GM12878 (cell line): ENCODE results near the gene SBF2. TPM values are rescaled to one million over a fixed set of nuclear protein-coding genes. Genes with fewer than 3 reads are reported as not detected.

ENCODE experiments used
- ATAC-seq: fragments of 200-7000 bp; cut with Tn5 transposase; 3 replicates; pipeline ENCODE4 v1.9.1; 2020; ENCODE audit warnings: mild to moderate bottlenecking, moderate library complexity
- BruUV-seq: library from RNA; stranded (reverse); fragments of 400-500 nt; replicated peaks from 2 replicates; lab custom pipeline; 2021; lab: Mats Ljungman, UMichigan
- CTCF ChIA-PET: fragments of 300-600 bp; sonication (Branson Sonifier 250); formaldehyde crosslinking; extraction: SDS; loops from one replicate; lab custom pipeline; 2021; ENCODE audit warnings: inconsistent platforms; lab: Yijun Ruan, JAX
- POLR2A ChIA-PET: fragments of 350-600 bp; formaldehyde crosslinking; extraction: SDS; loops from one replicate; lab custom pipeline; 2021; ENCODE audit warnings: inconsistent platforms; lab: Charles Lee
- RAD21 ChIA-PET: fragments of 300-600 bp; sonication (Branson Sonifier 250); formaldehyde crosslinking; loops from one replicate; lab custom pipeline; 2023; ENCODE audit warnings: antibody characterized with exemption; ENCODE audit not compliant: unreplicated experiment; lab: Charles Lee
- SMC1A ChIA-PET: fragments of 300-600 bp; sonication (Branson Sonifier 250); formaldehyde crosslinking; loops from one replicate; lab custom pipeline; 2023; ENCODE audit not compliant: unreplicated experiment, uncharacterized antibody; lab: Charles Lee
- DNase-seq: peaks from one replicate; pipeline ENCODE4 v3.0.0-alpha.2; 2011; ENCODE audit warnings: low read depth, low spot score
- FAIRE-seq: peaks from 3 replicates; lab custom pipeline; 2011; peaks lifted over from hg19 to GRCh38; lab: Jason Lieb, UNC
- H2AFZ ChIP-seq: 2 replicates; pipeline ENCODE4 v1.6.0; 2011; ENCODE audit warnings: low read depth, low read length, control low read depth; ENCODE audit not compliant: control insufficient read depth
- H3K27ac ChIP-seq: 2 replicates; pipeline ENCODE4 v1.5.1; 2011; ENCODE audit warnings: control low read depth; ENCODE audit not compliant: control insufficient read depth, insufficient read depth
- H3K27me3 ChIP-seq, 2 experiments: replicated peaks in 1 of 2; 2 replicates each; pipeline versions ENCODE4 v1.6.0 to v1.6.1; 2011; ENCODE audit warnings: low read length in 1 of 2; ENCODE audit not compliant: control insufficient read depth in 2 of 2, insufficient read depth in 2 of 2
- H3K36me3 ChIP-seq, 2 experiments: 2 replicates each; pipeline ENCODE4 v1.5.1; 2011; ENCODE audit warnings: low read length in 1 of 2; ENCODE audit not compliant: control insufficient read depth in 2 of 2, insufficient read depth in 2 of 2
- H3K4me1 ChIP-seq: 2 replicates; pipeline ENCODE4 v1.6.1; 2011; ENCODE audit warnings: mild to moderate bottlenecking, low read length, moderate library complexity, mixed read lengths; ENCODE audit not compliant: control insufficient read depth, insufficient read depth
- H3K4me2 ChIP-seq: 2 replicates; pipeline ENCODE4 v1.6.0; 2011; ENCODE audit warnings: control low read depth; ENCODE audit not compliant: control insufficient read depth, insufficient read depth
- H3K4me3 ChIP-seq: fragments of 200-600 bp; sonication (generic); 2 replicates; pipeline ENCODE4 v1.5.1; 2016
- H3K79me2 ChIP-seq: 2 replicates; pipeline ENCODE4 v1.6.0; 2011; ENCODE audit warnings: low read length; ENCODE audit not compliant: control insufficient read depth, insufficient read depth
- H3K9ac ChIP-seq: 2 replicates; pipeline ENCODE4 v1.8.0; 2011; ENCODE audit warnings: low read length, control low read depth, mixed read lengths; ENCODE audit not compliant: control insufficient read depth, insufficient read depth
- H3K9me3 ChIP-seq: replicated peaks from 3 replicates; pipeline ENCODE4 v1.5.1; 2011; ENCODE audit warnings: mild to moderate bottlenecking, low read length; ENCODE audit not compliant: control insufficient read depth, insufficient read depth
- H4K20me1 ChIP-seq: 2 replicates; pipeline ENCODE4 v1.6.0; 2011; ENCODE audit not compliant: control insufficient read depth, insufficient read depth
- CBFB ChIP-seq: IDR thresholded peaks from 2 replicates; pipeline ENCODE4 v1.6.1; 2016; ENCODE audit warnings: antibody characterized with exemption, low read depth
- CREM ChIP-seq: IDR thresholded peaks from 2 replicates; pipeline ENCODE4 v1.6.1; 2014; ENCODE audit warnings: antibody characterized with exemption, low read depth
- E2F4 ChIP-seq: IDR thresholded peaks from 2 replicates; pipeline ENCODE4 v1.6.1; 2012; ENCODE audit warnings: low read depth, low read length, improper control_type of control experiment
- HDAC2 ChIP-seq: fragments of 200-600 bp; sonication (generic); IDR thresholded peaks from 2 replicates; pipeline ENCODE4 v1.6.1; 2017
- KAT2A ChIP-seq: conservative IDR thresholded peaks from 2 replicates; pipeline ENCODE4 v1.6.1; 2011; ENCODE audit warnings: low read depth, low read length; ENCODE audit not compliant: control insufficient read depth
- MEF2B ChIP-seq: fragments of 450-650 bp; IDR thresholded peaks from 2 replicates; pipeline ENCODE4 v1.6.1; 2018; ENCODE audit warnings: mild to moderate bottlenecking, moderate library complexity; ENCODE audit not compliant: partially characterized antibody, poor library complexity, severe bottlenecking
- NFXL1 ChIP-seq: fragments of 450-650 bp; IDR thresholded peaks from 2 replicates; pipeline ENCODE4 v1.6.1; 2017; ENCODE audit warnings: antibody characterized with exemption, mild to moderate bottlenecking, borderline replicate concordance
- SMAD1 ChIP-seq: fragments of 450-650 bp; IDR thresholded peaks from 2 replicates; pipeline ENCODE4 v1.6.1; 2018; ENCODE audit warnings: mild to moderate bottlenecking, low read depth; ENCODE audit not compliant: partially characterized antibody
- SMC3 ChIP-seq: IDR thresholded peaks from 2 replicates; pipeline ENCODE4 v1.6.1; 2011; ENCODE audit warnings: low read length, improper control_type of control experiment, borderline replicate concordance
- SPI1 ChIP-seq: IDR thresholded peaks from 2 replicates; pipeline ENCODE4 v1.6.1; 2011; ENCODE audit warnings: low read depth, mild to moderate bottlenecking, low read length, moderate library complexity, borderline replicate concordance; ENCODE audit not compliant: insufficient read depth
- SREBF1 ChIP-seq: IDR thresholded peaks from 2 replicates; pipeline ENCODE4 v1.6.1; 2012; ENCODE audit warnings: mild to moderate bottlenecking, low read length
- SRF ChIP-seq, 2 experiments: IDR thresholded peaks; 2 replicates each; pipeline ENCODE4 v1.6.1; 2011; ENCODE audit warnings: low read depth in 2 of 2, low read length in 2 of 2, mild to moderate bottlenecking in 1 of 2, moderate library complexity in 1 of 2
- SUPT20H ChIP-seq: IDR thresholded peaks from 2 replicates; pipeline ENCODE4 v1.6.1; 2011; ENCODE audit warnings: low read depth, mild to moderate bottlenecking, low read length, moderate library complexity, borderline replicate concordance; ENCODE audit not compliant: control insufficient read depth
- YY1 ChIP-seq: IDR thresholded peaks from 2 replicates; pipeline ENCODE4 v1.6.1; 2011; ENCODE audit warnings: low read depth, mild to moderate bottlenecking, low read length
- WGBS: methylation state at CpG from one replicate; pipeline ENCODE4 v1.1.6; 2016; ENCODE audit warnings: low lambda C conversion rate; ENCODE audit not compliant: insufficient replicate concordance, insufficient coverage; ENCODE audit errors: missing lambda C conversion rate; 5-methylcytosine and 5-hydroxymethylcytosine counted together
- in situ Hi-C: fragments of 300-500 bp; cut with MboI; formaldehyde crosslinking; loops from 9 replicates; pipeline ENCODE4 v1.14.3; 2018; ENCODE audit warnings: mixed read lengths
- intact Hi-C: fragments of 100-400 bp; cut with micrococcal nuclease; formaldehyde crosslinking; loops from one replicate; pipeline ENCODE4 v1.14.2; 2022; ENCODE audit not compliant: unreplicated experiment
- polyA plus RNA-seq, 11 experiments: library from polyadenylated mRNA; depleted of rRNA in 4 of 11; unstranded in 6 of 11; stranded (reverse) in 5 of 11; fragments of >200 nt; fragmentation: Nextera tagmentation in 4 of 11; fragmentation: Illumina TruSeq in 1 of 11; extraction: Ambion mirVana in 4 of 11; extraction: Trizol in 1 of 11; gene quantifications; 1 replicate in 1 of 11; 2 replicates in 10 of 11; pipeline versions ENCODE4 v1.2.1 to v1.2.3, GENCODE V29; 2011 to 2016; ENCODE audit warnings: inconsistent platforms in 2 of 11, missing spikeins in 2 of 11, low read depth in 1 of 11
- total RNA-seq, 4 experiments: library from RNA; depleted of rRNA in 3 of 4; stranded (reverse); fragments of >200 nt in 3 of 4; fragmentation: Illumina TruSeq in 1 of 4; extraction: Trizol in 1 of 4; gene quantifications; 2 replicates each; pipeline versions ENCODE4 v1.2.1 to v1.2.3, GENCODE V29; 2013 to 2021
- TF ChIP-seq, protein P1 (sequence below): fragments of 450-650 bp; IDR thresholded peaks from 2 replicates; pipeline ENCODE4 v1.6.1; 2017; ENCODE audit warnings: mild to moderate bottlenecking, moderate library complexity

The SBF2 gene
- total and polyA plus RNA-seq, 10 of the 15 experiments (the other 5 are each of a cell fraction or from before 2014, with no cell fraction given), result 0.24 to 2.3 (median 1.1) TPM

- no peak for TF ChIP-seq CBFB
- no peak for TF ChIP-seq SREBF1
- no peak for TF ChIP-seq SMC3
- TF ChIP-seq HDAC2, result no peak
- no peak for TF ChIP-seq E2F4
Measured at GRCh38 chr11:10075141-10075540, 218.9 kb downstream of the SBF2 start (continued).

- Histone ChIP-seq H3K36me3 (no peaks in the 10 kb centered on the region), H3K4me3 (no peak overlapping the region), H2AFZ (no peak overlapping the region), H3K9me3 (no peaks in the 10 kb centered on the region), H3K27me3 (no peaks in the 10 kb centered on the region), H3K79me2 (no peaks in the 10 kb centered on the region), H4K20me1 (no peaks in the 10 kb centered on the region), H3K4me2 (no peak overlapping the region), H3K9ac (no peak overlapping the region), H3K4me1 (no peaks in the 10 kb centered on the region), H3K27ac (no peak overlapping the region)
- ChIA-PET RAD21 (no interaction called here), CTCF (no interaction called here), SMC1A (no interaction called here), POLR2A (no interaction called here)
- intact Hi-C loops (no loop called here), in situ Hi-C loops (no loop called here)
- TF ChIP-seq SRF (IDR thresholded peaks at IDR 0.05; ENCODE audit: low read depth in 2 of 2, low read length in 2 of 2) (no peak), YY1 (no peak), SMAD1 (no peak), SPI1 (no peak), SUPT20H (no peak), NFXL1 (no peak), MEF2B (no peak), KAT2A (no peak), CREM (no peak)
- TF ChIP-seq, protein P1, sequence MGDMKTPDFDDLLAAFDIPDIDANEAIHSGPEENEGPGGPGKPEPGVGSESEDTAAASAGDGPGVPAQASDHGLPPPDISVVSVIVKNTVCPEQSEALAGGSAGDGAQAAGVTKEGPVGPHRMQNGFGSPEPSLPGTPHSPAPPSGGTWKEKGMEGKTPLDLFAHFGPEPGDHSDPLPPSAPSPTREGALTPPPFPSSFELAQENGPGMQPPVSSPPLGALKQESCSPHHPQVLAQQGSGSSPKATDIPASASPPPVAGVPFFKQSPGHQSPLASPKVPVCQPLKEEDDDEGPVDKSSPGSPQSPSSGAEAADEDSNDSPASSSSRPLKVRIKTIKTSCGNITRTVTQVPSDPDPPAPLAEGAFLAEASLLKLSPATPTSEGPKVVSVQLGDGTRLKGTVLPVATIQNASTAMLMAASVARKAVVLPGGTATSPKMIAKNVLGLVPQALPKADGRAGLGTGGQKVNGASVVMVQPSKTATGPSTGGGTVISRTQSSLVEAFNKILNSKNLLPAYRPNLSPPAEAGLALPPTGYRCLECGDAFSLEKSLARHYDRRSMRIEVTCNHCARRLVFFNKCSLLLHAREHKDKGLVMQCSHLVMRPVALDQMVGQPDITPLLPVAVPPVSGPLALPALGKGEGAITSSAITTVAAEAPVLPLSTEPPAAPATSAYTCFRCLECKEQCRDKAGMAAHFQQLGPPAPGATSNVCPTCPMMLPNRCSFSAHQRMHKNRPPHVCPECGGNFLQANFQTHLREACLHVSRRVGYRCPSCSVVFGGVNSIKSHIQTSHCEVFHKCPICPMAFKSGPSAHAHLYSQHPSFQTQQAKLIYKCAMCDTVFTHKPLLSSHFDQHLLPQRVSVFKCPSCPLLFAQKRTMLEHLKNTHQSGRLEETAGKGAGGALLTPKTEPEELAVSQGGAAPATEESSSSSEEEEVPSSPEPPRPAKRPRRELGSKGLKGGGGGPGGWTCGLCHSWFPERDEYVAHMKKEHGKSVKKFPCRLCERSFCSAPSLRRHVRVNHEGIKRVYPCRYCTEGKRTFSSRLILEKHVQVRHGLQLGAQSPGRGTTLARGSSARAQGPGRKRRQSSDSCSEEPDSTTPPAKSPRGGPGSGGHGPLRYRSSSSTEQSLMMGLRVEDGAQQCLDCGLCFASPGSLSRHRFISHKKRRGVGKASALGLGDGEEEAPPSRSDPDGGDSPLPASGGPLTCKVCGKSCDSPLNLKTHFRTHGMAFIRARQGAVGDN, result no peak
- 90% methylated on average over 3 of the region's 3 CpGs for WGBS
- FAIRE-seq, result no peak
- no peak for DNase-seq
- no TSS peak for BruUV-seq
- no peak for ATAC-seq
Measured at GRCh38 chr11:10072841-10073240, 221.2 kb downstream of the SBF2 start.
